Glomerular visceral epithelial cell (primary cell): Measurements from ENCODE around the gene PTPRM.
A peak's percentile ranks its signal among the peaks of the same experiment; 100 is the strongest.

Source experiments
- DNase-seq: peaks from one replicate; pipeline ENCODE4 v3.0.0-alpha.2; 2016; ENCODE audit errors: extremely low spot score

The PTPRM gene

GRCh38 chr18:7600036-7600435, 32.9 kb downstream of the PTPRM start:
- DNase-seq: no peak

GRCh38 chr18:7600528-7601245, 33.6 kb downstream of the PTPRM start:
- DNase-seq: no peak

- peak; percentile 97 for DNase-seq
Observed at GRCh38 chr18:7601246-7601615, 34.1 kb downstream of the PTPRM start.

DNA sequence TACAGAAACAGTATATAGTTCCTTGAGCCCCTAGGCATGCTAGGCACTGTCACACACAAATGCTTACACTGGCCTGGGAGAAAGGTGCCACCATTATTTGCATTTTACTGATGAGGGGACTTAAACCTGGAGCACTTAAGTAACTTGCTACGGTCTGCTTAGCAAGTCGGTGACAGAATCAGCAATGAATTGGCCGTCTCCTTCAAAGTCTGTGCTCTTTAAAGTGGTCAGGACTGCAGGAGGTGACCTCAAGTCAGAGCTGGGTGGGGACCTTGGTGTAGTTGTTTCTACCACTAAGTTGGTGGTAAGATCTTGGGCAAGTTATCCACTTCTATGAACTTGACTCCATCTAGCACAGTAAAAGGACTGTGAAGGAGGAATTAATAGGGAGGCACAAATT, 34.8 kb downstream of the PTPRM start:
- peak; percentile 62 for DNase-seq

DNA sequence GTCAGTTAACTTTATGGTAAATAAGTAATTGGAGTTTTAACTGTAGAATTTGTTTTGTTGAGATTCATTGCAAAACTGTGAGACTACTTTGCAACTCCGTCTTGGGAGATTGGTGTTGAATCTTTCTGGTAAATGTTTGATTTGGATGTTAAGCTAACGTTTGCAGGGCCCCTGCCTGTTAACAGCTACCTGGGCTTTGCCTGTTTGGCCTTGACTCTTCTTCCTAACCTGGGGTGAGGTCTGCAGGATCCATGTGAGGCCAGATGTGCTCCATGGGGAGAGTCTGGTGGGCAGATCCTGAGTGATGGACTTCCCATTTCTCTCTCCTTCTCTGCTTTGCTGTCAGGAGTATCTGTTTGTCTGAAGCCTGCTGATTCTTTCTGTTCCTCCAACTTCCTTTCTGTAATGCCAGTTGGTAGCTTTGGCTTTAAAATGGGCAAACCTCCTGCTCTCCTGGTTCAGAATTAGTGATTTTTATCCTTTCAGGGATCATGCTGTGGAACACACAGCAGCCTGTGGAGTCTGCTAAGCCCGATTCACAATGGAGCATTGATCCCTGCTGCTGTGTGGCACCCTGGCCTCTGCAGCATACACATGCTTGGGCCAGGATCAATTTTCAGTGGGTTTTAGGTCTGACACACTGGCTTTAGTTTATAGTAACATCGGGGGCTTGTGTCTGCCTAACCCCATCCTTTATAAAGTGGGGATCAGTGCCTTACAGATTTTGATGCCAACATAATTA, 36.3 kb downstream of the PTPRM start:
- no peak for DNase-seq

DNA sequence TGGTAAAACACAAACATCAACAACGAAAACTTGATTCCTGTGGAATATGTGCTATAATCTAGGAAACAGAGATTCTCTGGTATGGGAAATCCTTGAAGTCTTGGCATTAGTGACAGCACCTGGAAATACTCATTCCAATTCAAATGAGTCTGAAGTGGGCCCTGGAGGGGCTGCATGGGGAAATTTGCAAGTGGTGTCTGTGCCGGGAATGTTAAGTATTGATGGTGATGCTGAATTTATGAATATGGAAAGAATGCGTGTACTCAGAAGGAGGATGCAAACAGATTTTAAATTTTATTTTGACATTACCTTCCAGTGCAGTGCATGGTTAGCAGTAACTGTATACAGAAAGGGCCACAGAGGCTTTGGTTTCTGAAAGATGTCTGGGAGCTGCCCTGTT, 37.2 kb downstream of the PTPRM start:
- no peak for DNase-seq

DNA sequence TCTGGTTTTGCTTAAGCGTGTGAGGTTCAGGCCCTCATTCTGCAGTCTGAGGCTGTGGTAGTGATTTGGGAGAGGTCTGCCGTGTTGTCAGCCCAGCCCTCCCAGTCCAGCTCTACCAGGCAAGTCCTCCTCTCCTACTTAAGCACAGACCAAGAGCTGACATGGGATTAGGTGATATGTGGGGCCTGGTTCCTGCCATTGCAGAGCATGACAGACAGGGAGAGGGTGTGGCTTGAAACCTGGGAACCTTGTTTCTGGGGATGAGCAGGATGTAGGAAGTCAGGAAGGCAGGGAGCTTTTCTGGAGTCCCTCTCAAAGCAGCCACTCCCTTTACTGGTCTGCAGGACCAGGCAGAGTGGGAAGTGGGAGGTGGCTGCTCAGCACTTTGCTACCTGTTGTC, 38.6 kb downstream of the PTPRM start:
- no peak for DNase-seq

- DNase-seq: no peak
Observed at GRCh38 chr18:7607540-7608173, 40.5 kb downstream of the PTPRM start.

GRCh38 chr18:7608174-7608550, 41.0 kb downstream of the PTPRM start:
- no peak for DNase-seq

DNA sequence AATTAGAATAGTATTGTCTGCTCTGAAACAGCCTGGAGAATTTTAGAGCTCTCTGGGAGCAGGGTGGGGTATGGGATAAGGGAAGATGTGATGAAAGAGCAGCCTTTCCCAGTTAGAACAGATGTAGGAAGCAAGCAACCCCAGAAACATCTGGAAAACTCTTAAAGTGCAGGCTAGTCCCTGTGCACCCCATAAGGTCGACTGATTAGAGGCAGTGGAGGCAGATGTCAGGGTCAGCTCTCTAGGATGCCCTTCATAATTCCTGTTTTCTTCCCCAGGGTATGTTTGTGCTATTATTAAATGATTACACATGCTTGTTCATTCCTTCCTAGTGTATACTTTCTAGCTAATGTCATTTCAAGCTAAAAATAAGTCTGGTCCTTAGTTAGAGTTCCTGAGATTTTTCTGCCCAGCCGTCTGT, 41.7 kb downstream of the PTPRM start:
- DNase-seq: no peak

DNA sequence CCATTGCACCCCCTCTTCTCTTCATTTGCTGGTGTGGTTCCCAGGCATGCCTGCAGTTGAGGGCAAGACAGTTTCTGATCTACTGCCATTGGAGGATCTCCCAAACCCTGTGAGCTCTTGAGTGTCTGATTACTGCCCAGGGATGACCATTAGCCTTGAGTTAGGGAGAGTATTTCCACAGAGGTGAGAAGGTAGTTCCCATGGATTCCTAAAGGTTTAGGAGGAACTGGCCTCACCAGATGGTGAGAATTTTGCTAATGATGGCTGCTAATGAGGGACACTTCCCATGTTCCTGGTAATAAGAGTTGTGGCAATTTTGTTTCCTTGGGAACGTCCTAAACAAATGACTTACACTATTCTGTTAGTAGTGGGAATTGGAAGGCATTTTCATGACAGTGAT, 42.5 kb downstream of the PTPRM start:
- DNase-seq: no peak

DNA sequence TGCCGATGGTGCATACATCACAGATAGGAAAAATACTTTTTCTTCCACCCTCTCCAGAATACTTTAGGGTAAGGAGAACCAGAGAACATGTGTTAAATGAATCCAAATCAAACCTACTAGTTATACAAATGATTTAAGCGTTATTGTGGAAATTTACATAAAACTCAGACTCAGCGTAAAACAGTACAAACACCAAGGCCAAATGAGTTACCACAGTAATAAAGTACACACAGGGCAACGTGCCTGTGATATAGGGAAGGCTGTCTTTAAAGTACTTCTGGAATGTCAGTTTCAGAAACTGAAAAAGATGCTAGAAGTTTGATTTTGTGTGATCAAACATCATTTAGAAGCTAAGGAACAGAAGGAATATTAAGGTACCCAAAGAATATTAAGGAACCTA, 46.9 kb downstream of the PTPRM start:
- DNase-seq: no peak

DNA sequence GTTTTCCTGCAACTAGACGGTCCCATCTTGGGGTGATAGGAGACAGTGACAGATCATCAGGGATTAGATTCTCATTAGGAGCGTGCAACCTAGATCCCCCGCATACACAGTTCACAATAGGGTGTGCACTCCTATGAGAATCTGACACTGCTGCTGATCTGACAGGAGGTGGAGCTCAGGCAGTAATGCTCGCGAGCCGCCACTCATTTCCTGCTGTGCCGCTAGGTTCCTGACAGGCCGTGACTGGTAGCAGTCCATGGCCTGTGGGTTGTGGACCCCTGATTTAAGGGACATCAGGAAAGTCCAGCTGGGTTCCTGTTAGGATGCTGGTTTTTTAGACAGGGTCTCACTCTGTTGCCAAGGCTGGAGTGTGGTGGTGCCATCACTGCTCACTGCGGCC, 48.7 kb downstream of the PTPRM start:
- no peak for DNase-seq

GRCh38 chr18:7616661-7617060, 49.5 kb downstream of the PTPRM start:
- DNase-seq: peak; percentile 63

DNA sequence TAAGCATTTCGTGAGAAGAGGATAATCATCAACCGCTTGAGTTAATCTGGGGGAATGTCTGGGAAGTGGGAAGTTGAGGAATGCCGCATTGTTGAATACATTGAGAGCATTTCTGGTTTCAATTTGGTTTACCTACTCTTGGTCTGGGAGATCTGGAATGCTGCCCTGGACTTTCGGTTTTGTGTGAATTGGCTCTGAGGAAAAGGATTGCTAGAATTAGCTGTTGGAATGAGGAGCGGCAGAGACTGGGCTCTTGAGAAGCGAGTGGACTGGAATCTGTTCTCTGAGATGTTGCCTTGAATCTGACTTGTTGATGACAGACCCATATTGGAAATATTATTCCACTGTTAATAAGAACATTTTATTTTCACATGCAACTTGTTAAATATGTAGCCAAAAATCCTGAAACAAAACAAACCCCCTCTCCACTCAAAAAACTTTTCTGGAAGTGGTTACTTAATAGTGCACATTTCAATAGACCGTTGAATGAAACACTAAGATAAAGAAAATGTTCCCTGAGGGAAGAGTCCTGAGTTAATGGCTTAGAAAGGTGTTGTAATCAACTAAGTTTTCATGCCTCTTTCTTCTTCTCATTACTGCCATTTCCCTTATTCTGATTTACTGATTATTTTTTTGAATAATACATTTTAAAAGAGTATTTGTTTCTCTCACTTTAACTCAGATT, 50.8 kb downstream of the PTPRM start:
- peak; percentile 96 for DNase-seq

GRCh38 chr18:7618891-7619442, 51.9 kb downstream of the PTPRM start:
- no peak for DNase-seq

GRCh38 chr18:7619676-7620075, 52.6 kb downstream of the PTPRM start:
- DNase-seq: peak; percentile 27

DNA sequence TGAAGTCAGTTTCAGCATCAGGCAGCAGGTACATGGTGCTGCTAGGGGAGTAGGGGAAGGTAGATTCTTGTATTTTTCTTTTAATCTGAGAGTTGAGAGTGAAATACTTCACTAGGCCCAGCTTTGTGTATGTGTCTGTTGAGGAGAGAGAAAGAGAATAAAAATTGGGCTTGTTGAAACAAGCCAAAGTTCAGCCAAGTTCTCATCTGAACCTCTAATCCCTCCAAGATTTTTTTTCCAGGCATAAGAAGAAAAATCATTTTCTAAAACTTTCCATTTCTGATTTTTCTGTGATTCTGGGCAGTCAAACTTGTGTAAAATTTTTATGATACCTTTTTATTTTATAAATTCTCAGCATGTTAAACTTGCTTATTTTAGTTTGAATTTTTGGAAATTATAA, 55.6 kb downstream of the PTPRM start:
- no peak for DNase-seq

DNA sequence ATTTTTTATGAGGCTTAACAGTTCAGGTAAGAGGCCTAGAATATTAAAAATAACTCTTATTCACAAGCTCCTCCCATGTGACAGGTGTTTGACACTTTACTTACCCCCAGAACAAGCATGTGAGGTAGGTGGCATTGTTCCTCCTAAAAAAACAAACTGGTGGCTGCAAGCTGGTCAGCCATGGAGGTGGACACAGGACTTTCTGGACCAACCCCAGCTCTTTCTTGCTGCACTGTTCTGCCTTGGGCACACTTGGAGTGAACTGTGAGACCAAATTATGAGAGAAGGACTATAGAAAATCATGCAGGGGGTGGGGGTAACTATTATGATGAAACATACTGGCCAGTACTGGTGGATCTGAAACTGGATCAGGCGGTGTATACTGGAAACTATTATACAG, 56.6 kb downstream of the PTPRM start:
- DNase-seq: no peak

DNA sequence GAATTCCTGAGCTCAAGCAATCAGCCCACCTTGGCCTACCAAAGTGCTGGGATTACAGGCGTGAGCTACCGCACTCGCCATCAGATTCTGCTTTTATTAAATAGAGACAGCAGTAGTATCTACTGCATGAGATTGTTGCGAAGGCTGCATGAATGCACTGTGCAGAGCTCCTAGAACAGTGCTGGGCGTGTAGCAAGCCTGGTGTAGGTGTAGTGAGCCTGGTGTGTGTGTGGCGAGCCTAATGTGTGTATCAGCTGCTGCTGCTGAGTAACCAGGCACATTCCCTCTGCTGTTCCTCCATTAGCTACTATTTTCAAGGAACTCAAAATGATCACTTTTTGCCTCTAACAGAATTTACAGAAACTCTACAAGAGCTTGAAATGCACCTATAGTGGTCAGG, 57.6 kb downstream of the PTPRM start:
- DNase-seq: no peak

GRCh38 chr18:7626175-7626921, 59.2 kb downstream of the PTPRM start:
- DNase-seq: no peak
